OCI-LY3 (cell line): ENCODE results near the gene PHC1.

Experiments used
- CTCF ChIP-seq: fragments of 200-600, 300-600 bp; sonication (generic); IDR thresholded peaks from 2 replicates; pipeline ENCODE4 v1.5.1; 2014; ENCODE audit warnings: antibody characterized with exemption, low read length, low read depth
- EZH2phosphoT487 ChIP-seq: fragments of 200-600 bp; shearing (Covaris generic); IDR thresholded peaks from 2 replicates; pipeline ENCODE4 v1.6.1; 2018; ENCODE audit warnings: antibody characterized with exemption, mixed run types, low read depth

- TF ChIP-seq CTCF (no peak), EZH2phosphoT487 (no peak)
Observed at GRCh38 chr12:8947737-8948136, 33.4 kb downstream of the PHC1 start.
